ENCODE results near the gene SLC29A3. TPM values are rescaled to one million over a fixed set of nuclear protein-coding genes. Genes with fewer than 3 reads are reported as not detected.
A peak's percentile ranks its signal among the peaks of the same experiment; 100 is the strongest.

Gene SLC29A3
- total RNA-seq, 1 donor from 2014 or later: 0.53 TPM

- DNase-seq (ENCODE audit: low read depth) (no peak), FAIRE-seq (no peak)
- Histone ChIP-seq H3K4me3 (ENCODE audit: low read depth, low read length) (no peak overlapping the region), H3K36me3 (ENCODE audit: control insufficient read depth, insufficient read depth, low read length) (no peaks in the 10 kb centered on the region), H3K27me3 (ENCODE audit: control insufficient read depth, insufficient read depth, low read length) (no peaks in the 10 kb centered on the region)
- TF ChIP-seq CTCF (IDR thresholded peaks at IDR 0.05; ENCODE audit: insufficient read depth, low read length, severe bottlenecking): no peak
Observed at GRCh38 chr10:71344993-71345480, 26.0 kb downstream of the SLC29A3 start.

GRCh38 chr10:71345694-71346093 is 26.6 kb downstream of the SLC29A3 start:
- no peaks in the 10 kb centered on the region for H3K36me3 ChIP-seq (ENCODE audit: control insufficient read depth, insufficient read depth, low read length)
- no peaks in the 10 kb centered on the region for H3K27me3 ChIP-seq (ENCODE audit: control insufficient read depth, insufficient read depth, low read length)
- no peak for FAIRE-seq
- no peak for DNase-seq (ENCODE audit: low read depth)
- TF ChIP-seq CTCF (IDR thresholded peaks at IDR 0.05; ENCODE audit: insufficient read depth, low read length, severe bottlenecking): no peak
- H3K4me3 ChIP-seq (ENCODE audit: low read depth, low read length): no peak overlapping the region

GRCh38 chr10:71346731-71347130 is 27.7 kb downstream of the SLC29A3 start:
- no peak for FAIRE-seq
- H3K36me3 ChIP-seq (ENCODE audit: control insufficient read depth, insufficient read depth, low read length): no peaks in the 10 kb centered on the region
- no peak overlapping the region for H3K4me3 ChIP-seq (ENCODE audit: low read depth, low read length)
- no peaks in the 10 kb centered on the region for H3K27me3 ChIP-seq (ENCODE audit: control insufficient read depth, insufficient read depth, low read length)
- TF ChIP-seq CTCF (IDR thresholded peaks at IDR 0.05; ENCODE audit: insufficient read depth, low read length, severe bottlenecking): no peak
- DNase-seq (ENCODE audit: low read depth): no peak

GRCh38 chr10:71347587-71348395 is 28.7 kb downstream of the SLC29A3 start:
- H3K27me3 ChIP-seq (ENCODE audit: control insufficient read depth, insufficient read depth, low read length): no peaks in the 10 kb centered on the region
- FAIRE-seq: peak; percentile 23
- H3K4me3 ChIP-seq (ENCODE audit: low read depth, low read length): no peak overlapping the region
- no peak for DNase-seq (ENCODE audit: low read depth)
- no peak for TF ChIP-seq CTCF (IDR thresholded peaks at IDR 0.05; ENCODE audit: insufficient read depth, low read length, severe bottlenecking)
- no peaks in the 10 kb centered on the region for H3K36me3 ChIP-seq (ENCODE audit: control insufficient read depth, insufficient read depth, low read length)

GRCh38 chr10:71348850-71349249 is 29.8 kb downstream of the SLC29A3 start:
- Histone ChIP-seq H3K36me3 (ENCODE audit: control insufficient read depth, insufficient read depth, low read length) (no peaks in the 10 kb centered on the region), H3K4me3 (ENCODE audit: low read depth, low read length) (no peak overlapping the region), H3K27me3 (ENCODE audit: control insufficient read depth, insufficient read depth, low read length) (no peaks in the 10 kb centered on the region)
- no peak for TF ChIP-seq CTCF (IDR thresholded peaks at IDR 0.05; ENCODE audit: insufficient read depth, low read length, severe bottlenecking)
- DNase-seq (ENCODE audit: low read depth) (no peak), FAIRE-seq (no peak)
